Raji (cell line): Measurements from ENCODE around the gene GPR4.

ENCODE experiments used
- POLR2A ChIP-seq: IDR thresholded peaks from 2 replicates; pipeline ENCODE4 v1.6.1; 2011; ENCODE audit warnings: low read depth, low read length, control low read depth; ENCODE audit not compliant: insufficient read depth

The GPR4 gene

GRCh38 chr19:45547965-45548609, 53.9 kb downstream of the GPR4 start:
- no peak for TF ChIP-seq POLR2A

GRCh38 chr19:45547211-45547770, 54.7 kb downstream of the GPR4 start:
- no peak for TF ChIP-seq POLR2A

- no peak for TF ChIP-seq POLR2A
Observed at GRCh38 chr19:45542234-45542668, 59.8 kb downstream of the GPR4 start.
